Right forelimb (tissue), 1 donor: ENCODE results near the gene NDUFAF5.
"Not testable (repeated sequence)": the region's sequence is repeated elsewhere in the genome, so short reads cannot be mapped to it uniquely, and the experiment has no call there.

Experiments used
- DNase-seq: peaks from one replicate; pipeline ENCODE4 v3.0.0-alpha.2; 2018

Gene NDUFAF5, protein sequence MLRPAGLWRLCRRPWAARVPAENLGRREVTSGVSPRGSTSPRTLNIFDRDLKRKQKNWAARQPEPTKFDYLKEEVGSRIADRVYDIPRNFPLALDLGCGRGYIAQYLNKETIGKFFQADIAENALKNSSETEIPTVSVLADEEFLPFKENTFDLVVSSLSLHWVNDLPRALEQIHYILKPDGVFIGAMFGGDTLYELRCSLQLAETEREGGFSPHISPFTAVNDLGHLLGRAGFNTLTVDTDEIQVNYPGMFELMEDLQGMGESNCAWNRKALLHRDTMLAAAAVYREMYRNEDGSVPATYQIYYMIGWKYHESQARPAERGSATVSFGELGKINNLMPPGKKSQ

GRCh38 chr20:13784893-13785715 lies at the start of gene NDUFAF5, which contains the start of gene ESF1:
TSS of gene NDUFAF5 (plus strand) at chr20:13785028. CDS start at chr20:13785069, 41 bp downstream.
TSS of gene ESF1 (minus strand) at chr20:13784919. CDS start at chr20:13783140, 1,779 bp downstream.
- DNase-seq = peak; percentile 95

GRCh38 chr20:13735826-13736225 lies 49.0 kb upstream of the NDUFAF5 start:
- no peak for DNase-seq

- DNase-seq = no peak
Measured at GRCh38 chr20:13736436-13737191, 48.2 kb upstream of the NDUFAF5 start.

DNA sequence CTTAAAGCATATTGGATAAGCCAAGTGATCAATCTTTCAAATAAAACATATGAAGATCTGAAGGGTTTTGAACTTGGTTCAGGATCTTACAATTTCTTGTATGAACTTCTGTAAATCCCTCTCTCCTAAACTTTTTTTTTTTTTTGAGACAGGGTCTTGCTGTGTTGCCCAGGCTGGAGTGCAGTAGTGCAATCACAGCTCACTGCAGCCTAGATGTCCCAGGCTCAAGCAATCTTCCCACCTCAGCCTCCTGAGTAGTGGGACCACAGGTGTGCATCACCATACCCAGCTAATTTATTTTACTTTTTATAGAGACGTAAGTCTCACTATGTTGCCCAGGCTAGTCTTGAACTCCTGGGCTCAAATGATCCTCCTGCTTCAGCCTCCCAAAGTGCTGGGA lies 46.6 kb upstream of the NDUFAF5 start:
- not testable (repeated sequence) for DNase-seq

GRCh38 chr20:13739731-13740649 lies 44.8 kb upstream of the NDUFAF5 start:
- DNase-seq = no peak

GRCh38 chr20:13741879-13742278 lies 42.9 kb upstream of the NDUFAF5 start:
- no peak for DNase-seq

GRCh38 chr20:13744352-13744751 lies 40.5 kb upstream of the NDUFAF5 start:
- no peak for DNase-seq

DNA sequence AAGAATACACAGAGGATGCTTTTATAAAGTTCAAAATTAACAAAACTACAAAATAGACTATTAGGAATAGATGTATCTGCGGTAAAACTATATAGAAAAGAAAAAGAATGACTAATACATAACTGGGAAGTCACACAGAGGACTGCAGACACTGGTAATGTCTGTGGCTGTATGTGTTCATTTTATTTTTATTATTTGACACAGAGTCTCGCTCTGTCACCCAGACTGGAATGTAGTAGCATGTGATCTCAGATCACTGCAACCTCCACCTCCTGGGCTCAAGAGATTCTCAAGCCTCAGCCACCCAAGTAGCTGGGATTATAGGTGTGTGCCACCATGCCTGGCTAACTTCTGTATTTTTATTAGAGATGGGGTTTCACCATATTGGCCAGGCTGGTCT lies 39.0 kb upstream of the NDUFAF5 start:
- DNase-seq = no peak

GRCh38 chr20:13749811-13750210 lies 35.0 kb upstream of the NDUFAF5 start:
- DNase-seq = no peak

DNA sequence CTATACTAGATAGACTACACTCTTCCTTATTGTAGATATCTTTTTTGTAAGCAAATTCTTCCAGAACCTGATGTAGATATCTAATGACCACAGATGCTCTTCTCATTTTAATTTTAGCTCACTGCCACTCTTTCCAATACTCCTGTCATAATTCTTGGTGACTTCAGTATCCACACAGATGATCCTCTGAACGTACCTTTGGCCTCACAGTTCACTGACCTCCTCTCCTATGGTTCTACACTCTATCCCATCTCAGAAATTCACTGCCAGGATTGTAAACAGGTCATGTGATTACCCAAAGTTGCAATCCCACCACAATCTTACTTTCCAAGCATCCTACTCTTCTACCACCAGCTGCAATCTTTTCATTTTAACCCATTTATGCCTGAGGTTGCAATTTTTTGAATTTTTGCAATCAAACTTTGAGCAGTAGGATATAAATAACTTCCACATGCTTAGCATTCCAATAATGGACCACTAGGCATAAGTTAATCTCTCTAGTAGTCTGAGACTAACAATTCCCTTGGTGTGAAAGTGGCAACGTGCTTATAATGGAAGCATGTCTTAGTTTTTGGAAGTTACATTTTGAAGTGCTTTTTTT lies 31.3 kb upstream of the NDUFAF5 start:
- no peak for DNase-seq

DNA sequence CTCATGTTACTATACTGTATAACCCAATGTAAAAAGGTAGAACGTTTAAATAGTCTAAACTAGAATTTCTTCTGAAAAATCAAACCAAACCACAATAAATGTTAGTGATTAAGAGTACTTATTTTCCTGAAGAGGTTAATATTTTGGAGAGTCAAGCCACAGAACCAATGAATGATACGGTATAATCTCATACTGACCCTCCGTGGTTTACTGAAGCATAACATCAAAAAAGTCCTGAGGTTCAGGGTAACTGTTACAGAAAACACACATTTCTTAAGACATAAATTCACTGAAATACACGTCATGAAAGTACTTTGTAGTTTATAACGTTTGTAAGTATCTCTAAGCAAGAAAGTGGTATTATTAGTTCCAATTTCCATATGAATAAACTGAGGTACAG lies 29.0 kb upstream of the NDUFAF5 start:
- DNase-seq = no peak

DNA sequence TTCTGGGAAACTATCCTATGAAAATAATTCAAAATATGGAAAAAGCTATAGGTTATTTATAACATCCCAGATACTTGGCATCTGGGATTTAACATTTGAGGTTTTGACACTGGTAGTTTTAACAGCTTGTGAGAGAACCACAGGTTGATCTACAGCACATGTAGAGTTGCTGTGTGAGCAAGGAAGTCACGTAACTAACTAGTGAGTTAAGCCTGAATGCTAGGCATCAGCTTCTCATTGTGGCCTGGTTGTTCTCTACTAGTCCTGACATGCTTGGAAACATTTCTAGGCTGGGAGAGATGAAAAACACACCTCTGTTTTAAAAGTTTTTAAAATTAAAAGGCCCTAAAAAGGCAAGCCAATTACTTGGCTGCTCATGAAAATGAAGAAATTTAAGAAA lies 28.3 kb upstream of the NDUFAF5 start:
- DNase-seq = no peak

GRCh38 chr20:13758884-13759283 lies 25.9 kb upstream of the NDUFAF5 start:
- no peak for DNase-seq

DNA sequence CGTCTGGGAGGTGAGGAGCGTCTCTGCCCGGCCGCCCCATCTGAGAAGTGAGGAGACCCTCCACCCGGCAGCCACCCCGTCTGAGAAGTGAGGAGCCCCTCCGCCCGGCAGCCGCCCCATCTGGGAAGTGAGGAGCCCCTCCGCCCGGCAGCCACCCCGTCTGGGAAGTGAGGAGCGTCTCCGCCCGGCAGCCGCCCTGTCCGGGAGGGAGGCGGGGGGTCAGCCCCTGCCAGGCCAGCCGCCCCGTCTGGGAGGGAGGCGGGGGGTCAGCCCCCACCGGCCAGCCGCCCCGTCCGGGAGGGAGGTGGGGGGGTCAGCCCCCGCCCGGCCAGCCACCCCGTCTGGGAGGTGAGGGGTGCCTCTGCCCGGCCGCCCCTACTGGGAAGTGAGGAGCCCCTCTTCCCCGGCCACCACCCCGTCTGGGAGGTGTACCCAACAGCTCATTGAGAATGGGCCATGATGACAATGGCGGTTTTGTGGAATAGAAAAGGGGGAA lies 24.3 kb upstream of the NDUFAF5 start:
- DNase-seq = not testable (repeated sequence)

GRCh38 chr20:13765299-13765698 lies 19.5 kb upstream of the NDUFAF5 start:
- DNase-seq = no peak

GRCh38 chr20:13765868-13766416 lies 18.9 kb upstream of the NDUFAF5 start:
- DNase-seq = no peak

DNA sequence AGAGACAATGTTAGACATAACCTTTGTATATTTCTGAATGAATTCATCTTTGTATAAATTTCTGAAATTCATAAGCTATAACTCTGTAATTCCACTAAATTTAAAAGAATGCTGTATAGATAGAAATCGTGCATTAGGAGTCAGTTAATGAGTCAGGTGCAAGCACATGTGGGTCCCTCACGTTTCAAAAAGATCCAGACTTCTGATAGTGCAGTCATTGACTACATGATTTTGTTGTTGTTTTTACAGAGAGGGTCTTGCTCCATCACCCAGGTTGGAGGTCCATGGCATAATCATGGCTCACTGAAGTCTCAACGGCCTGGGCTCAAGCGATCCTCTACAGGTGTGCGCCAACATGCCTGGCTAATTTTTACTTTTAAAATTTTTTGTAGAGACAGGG lies 14.7 kb upstream of the NDUFAF5 start:
- DNase-seq = no peak

DNA sequence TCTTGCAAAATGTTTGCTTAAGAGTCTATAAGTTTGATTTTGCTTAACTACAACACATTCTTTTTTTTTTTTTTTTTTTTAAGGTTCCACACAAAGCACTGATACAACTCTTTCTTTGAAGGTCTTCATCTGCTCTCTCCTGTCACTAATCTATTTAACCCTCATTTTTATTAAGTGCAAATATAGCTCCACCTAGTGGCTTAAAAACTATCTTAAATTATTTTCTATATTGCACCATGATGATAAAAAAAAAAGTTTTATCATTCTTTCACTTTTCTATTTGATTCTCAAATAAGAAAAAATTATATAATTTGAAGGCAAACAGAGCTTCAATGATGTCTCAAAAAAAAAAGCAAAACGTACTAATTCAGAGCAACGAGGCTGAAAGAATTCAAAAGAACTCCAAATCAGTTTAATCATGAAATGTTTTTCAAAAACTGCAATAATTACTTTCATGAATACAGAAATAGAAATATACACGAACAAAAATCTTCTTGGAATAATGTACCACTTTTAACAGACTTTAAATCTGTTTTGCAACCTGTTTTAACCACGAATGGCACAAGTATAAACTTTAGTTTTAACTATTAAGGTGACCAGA lies 12.9 kb upstream of the NDUFAF5 start:
- DNase-seq = no peak

GRCh38 chr20:13772529-13772928 lies 12.3 kb upstream of the NDUFAF5 start:
- no peak for DNase-seq

DNA sequence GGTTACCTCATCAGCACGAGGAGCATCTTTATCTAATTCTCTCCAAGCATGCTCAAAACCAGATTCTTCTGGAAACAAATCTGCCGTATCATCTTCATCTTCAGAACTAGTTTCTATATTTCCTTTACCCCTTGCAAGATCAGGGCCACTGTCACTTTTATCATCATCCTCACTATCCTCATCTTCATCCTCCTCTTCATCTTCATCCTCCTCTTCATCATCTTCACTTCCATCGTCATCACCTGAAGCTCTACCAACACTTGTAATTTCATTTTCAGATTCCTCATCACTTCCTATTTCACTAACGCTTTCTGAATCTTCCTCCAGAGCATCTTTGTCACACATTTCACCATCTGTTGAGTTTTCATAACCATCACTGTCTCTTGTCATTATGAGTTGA lies 9.0 kb upstream of the NDUFAF5 start:
- no peak for DNase-seq

- no peak for DNase-seq
Measured at GRCh38 chr20:13777171-13777601, 7.6 kb upstream of the NDUFAF5 start.
